Omental fat pad (tissue), 4 donors: ENCODE measurements around the gene PDE4D. TPM values are rescaled to one million over a fixed set of nuclear protein-coding genes. Genes with fewer than 3 reads are reported as not detected.

Experiments used
- ATAC-seq: fragments of 150-250 bp; one replicate; pipeline ENCODE4 v1.9.1; 2016; ENCODE audit warnings: mild to moderate bottlenecking, moderate library complexity; ENCODE audit not compliant: low FRiP score
- DNase-seq: peaks from one replicate; pipeline ENCODE4 v3.0.0-alpha.2; 2019; ENCODE audit warnings: low spot score
- total RNA-seq, 4 donors: library from RNA; depleted of rRNA; stranded (reverse); fragments of >200 nt; gene quantifications; one replicate each; pipeline ENCODE4 v1.1.0, GENCODE V29; 2016
- TF ChIP-seq, protein P1 (sequence below), 3 donors: fragments of 450-650 bp; IDR thresholded peaks; one replicate each; pipeline ENCODE4 v1.5.1; 2016 to 2017; ENCODE audit warnings: antibody characterized with exemption in 3 of 3, mild to moderate bottlenecking in 3 of 3, moderate library complexity in 2 of 3

PDE4D gene
- total RNA-seq, 4 donors from 2014 or later: 32.5 to 94.8 (median 43.2) TPM

DNA sequence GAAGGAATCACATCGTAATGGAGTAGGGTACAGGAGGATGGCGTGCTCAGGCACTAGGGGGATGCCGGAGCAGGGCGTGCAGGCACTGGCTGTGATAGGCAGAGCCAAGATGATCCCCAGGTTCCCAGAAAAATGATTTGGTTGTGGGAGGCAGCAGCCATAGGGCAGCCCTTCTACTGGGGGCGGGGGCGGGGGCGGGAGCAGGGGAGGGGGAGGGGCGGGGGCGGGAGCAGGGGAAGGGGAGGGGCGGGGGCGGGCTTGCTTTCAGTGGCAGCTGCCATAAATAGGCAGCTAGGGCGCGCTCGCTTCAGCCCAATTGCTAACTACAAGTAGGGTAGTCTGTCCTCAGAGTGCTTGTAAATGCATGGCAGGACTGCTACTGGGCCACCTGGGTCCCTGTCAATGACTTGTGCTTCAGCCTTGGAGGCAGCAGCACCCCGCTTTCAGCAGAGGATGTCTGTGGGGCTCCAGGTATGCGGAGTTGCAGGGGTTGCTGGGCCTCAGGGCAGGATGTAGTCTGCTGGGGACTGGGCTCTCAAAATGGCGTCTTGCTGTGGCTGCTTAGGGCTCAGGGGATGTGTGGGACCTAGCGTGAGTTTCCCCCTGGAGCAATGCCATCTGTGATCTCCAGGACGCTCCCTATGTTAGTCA is 956.4 kb downstream of the PDE4D start:
- TF ChIP-seq, protein P1, sequence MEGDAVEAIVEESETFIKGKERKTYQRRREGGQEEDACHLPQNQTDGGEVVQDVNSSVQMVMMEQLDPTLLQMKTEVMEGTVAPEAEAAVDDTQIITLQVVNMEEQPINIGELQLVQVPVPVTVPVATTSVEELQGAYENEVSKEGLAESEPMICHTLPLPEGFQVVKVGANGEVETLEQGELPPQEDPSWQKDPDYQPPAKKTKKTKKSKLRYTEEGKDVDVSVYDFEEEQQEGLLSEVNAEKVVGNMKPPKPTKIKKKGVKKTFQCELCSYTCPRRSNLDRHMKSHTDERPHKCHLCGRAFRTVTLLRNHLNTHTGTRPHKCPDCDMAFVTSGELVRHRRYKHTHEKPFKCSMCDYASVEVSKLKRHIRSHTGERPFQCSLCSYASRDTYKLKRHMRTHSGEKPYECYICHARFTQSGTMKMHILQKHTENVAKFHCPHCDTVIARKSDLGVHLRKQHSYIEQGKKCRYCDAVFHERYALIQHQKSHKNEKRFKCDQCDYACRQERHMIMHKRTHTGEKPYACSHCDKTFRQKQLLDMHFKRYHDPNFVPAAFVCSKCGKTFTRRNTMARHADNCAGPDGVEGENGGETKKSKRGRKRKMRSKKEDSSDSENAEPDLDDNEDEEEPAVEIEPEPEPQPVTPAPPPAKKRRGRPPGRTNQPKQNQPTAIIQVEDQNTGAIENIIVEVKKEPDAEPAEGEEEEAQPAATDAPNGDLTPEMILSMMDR (IDR thresholded peaks at IDR 0.05): no peak
- ATAC-seq (no peak), DNase-seq (no peak)

DNA sequence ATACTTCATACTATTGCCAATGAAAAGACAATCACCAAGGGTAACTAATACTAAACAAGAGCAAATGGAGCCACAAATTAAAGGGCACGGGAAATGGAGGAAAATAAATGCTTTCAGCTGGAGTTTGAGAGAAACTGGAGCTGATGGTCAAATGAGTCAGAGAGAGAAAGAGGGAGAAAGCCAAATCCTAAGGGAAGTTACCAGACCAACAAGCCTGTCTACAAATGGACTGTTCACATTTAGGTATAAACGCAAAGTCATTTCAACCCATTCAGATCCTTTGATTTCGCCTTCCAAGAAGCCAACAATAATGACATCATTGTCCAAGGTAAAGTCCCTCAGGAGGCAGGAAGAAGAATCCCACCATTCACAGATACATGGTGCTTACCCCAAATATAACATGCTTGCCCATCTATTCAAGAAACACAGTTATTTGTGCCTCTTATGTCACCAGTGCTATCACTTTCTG is 958.9 kb downstream of the PDE4D start:
- TF ChIP-seq, protein P1 (IDR thresholded peaks at IDR 0.05): no peak
- no peak for ATAC-seq

DNA sequence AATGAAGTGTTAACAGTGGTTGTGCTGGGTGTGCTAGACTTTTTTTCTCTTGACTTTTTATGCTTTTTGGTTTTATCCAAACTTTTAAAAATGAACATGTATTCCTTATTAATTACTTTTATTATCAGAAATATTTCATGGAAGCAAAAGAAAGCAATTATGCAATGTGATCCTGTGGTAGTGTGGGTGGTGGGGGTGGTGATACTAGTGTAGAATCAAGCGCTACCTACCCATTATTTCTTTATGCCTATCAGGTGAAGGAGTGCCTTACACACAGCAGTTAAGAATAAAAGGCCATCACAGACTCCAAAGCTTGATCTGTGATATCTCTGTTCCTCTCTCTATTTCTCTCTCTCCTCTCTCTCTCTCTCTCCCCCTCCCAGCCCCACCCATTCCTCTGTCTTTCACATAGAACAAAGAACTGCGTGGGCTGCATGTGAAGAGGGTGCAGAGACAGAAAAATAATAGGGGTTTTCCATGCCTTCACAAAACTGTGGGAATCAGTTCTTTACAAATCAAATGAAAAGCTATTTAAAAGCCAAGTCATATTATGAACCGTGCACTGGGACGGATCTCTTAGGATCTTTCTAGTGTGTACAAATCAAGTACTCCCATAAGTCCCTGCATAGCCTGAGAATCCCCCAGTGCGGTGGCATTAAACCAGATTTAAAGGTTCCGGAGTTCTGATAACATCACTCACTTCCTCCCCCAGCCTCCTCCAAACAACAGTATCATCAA is 959.5 kb downstream of the PDE4D start:
- no peak for DNase-seq
- no peak for ATAC-seq
- TF ChIP-seq, protein P1 (IDR thresholded peaks at IDR 0.05): no peak

More for the DNA sequence above, 958.9 kb downstream of the PDE4D start:
- DNase-seq: no peak

DNA sequence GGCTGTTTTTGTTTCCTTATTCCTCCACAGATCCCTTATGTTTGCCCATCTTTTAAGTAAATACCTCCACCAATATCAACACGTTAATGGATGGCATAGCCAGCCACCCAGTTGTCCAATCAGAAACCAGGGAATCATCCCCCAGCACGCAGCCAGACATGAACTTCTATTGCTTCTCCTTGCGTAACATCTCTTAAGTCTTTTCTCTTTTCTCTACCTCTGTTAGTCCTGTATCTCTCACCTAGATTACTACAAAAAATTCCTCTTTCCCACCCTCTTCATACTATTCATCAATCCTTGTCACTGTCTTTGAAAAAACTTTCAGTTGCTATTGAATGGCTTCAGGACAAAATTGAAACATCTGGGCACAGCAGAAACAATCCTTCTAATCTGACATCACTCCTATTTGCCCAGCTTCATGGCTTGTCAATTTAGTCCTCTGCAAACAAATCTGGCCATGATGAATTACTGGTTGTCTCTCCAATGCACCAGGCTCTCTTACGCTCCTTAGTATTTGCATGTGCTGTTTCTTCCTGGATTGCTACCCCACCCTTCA is 961.4 kb downstream of the PDE4D start:
- DNase-seq (no peak), ATAC-seq (no peak)
- TF ChIP-seq, protein P1 (IDR thresholded peaks at IDR 0.05): no peak

DNA sequence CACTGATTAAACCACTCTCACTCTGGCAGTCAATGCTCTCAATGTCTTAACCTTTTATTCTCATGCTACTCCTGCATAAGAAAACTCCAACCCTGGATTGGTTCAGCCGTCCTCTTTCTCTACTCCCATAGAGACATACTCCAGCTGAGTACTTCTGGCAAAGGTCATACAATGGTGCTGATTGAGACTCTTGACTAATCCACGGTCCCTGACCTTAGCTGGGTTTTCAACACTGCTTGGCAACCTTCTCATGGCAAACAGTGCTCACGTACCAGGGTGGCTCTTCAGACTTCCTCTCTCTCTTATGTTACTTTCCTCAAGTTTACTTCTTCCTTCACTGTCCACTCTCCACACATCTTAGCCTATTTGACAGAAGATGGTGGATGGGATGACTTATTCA is 963.0 kb downstream of the PDE4D start:
- no peak for ATAC-seq
- no peak for DNase-seq
- TF ChIP-seq, protein P1 (IDR thresholded peaks at IDR 0.05): no peak

DNA sequence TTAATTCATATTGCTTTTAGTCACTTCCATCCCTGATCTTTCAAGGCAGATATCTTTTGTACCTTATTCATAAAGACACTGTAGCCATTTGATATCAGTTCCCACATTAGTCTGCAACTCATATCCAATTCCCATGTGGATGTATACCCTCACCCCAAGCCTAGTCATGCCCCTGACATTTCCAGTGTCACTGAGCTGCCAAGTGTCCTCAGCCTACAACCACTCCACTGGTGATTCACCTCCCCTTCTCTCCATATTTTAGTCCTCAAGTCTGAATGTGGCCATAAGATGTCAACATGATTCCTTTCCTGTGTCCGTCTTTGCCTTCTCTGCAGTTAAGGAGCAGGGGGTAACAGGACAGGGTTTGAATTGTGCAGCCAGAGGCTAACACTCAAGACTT is 963.8 kb downstream of the PDE4D start:
- ATAC-seq: no peak
- TF ChIP-seq, protein P1 (IDR thresholded peaks at IDR 0.05): no peak
- DNase-seq: no peak
